ENCODE results near the gene SLC25A1.

Gene SLC25A1

GRCh38 chr22:19223617-19224016 is 45.1 kb upstream of the SLC25A1 start:
- TF ChIP-seq CTCF (conservative IDR thresholded peaks at IDR 0.05; ENCODE audit: low read length) (no peak), EZH2phosphoT487 (IDR thresholded peaks at IDR 0.05; ENCODE audit: borderline replicate concordance) (no peak)
- Histone ChIP-seq H3K9ac (ENCODE audit: low read depth, low read length, poor library complexity, severe bottlenecking) (no peak overlapping the region), H3K36me3 (ENCODE audit: insufficient read depth, low read length) (no peaks in the 10 kb centered on the region), H3K4me3 (ENCODE audit: low read length, poor library complexity, severe bottlenecking) (no peak overlapping the region), H2AFZ (ENCODE audit: low read length) (peak overlapping the region; percentile 88), H3F3A (ENCODE audit: low read depth) (no peaks in the 10 kb centered on the region), H3K9me3 (ENCODE audit: insufficient read depth, low read depth, low read length) (no peaks in the 10 kb centered on the region), H3K79me2 (ENCODE audit: insufficient read depth, low read length) (no peaks in the 10 kb centered on the region), H3K4me2 (ENCODE audit: low read depth, low read length, poor library complexity, severe bottlenecking) (peak overlapping the region; percentile 53), H3K9me2 (replicated peaks; ENCODE audit: low read depth, low read length) (no peaks in the 10 kb centered on the region), H3K27me3 (ENCODE audit: insufficient read depth, low read length, poor library complexity, severe bottlenecking) (no peaks in the 10 kb centered on the region), H3K4me1 (ENCODE audit: insufficient read depth, low read length, poor library complexity, severe bottlenecking) (peaks cover 14% of the 10 kb centered on the region), H4K20me1 (ENCODE audit: insufficient read depth, low read length, poor library complexity, severe bottlenecking) (no peaks in the 10 kb centered on the region)

- Histone ChIP-seq H3K4me1 (ENCODE audit: insufficient read depth, low read length, poor library complexity, severe bottlenecking) (peaks cover 19% of the 10 kb centered on the region), H3K9me3 (ENCODE audit: insufficient read depth, low read depth, low read length) (no peaks in the 10 kb centered on the region), H3K9me2 (replicated peaks; ENCODE audit: low read depth, low read length) (no peaks in the 10 kb centered on the region), H3K9ac (ENCODE audit: low read depth, low read length, poor library complexity, severe bottlenecking) (no peak overlapping the region), H3K4me2 (ENCODE audit: low read depth, low read length, poor library complexity, severe bottlenecking) (peak overlapping the region; percentile 53), H3K79me2 (ENCODE audit: insufficient read depth, low read length) (no peaks in the 10 kb centered on the region), H3K4me3 (ENCODE audit: low read length, poor library complexity, severe bottlenecking) (no peak overlapping the region), H3K27me3 (ENCODE audit: insufficient read depth, low read length, poor library complexity, severe bottlenecking) (no peaks in the 10 kb centered on the region), H3F3A (ENCODE audit: low read depth) (no peaks in the 10 kb centered on the region), H3K36me3 (ENCODE audit: insufficient read depth, low read length) (no peaks in the 10 kb centered on the region), H4K20me1 (ENCODE audit: insufficient read depth, low read length, poor library complexity, severe bottlenecking) (no peaks in the 10 kb centered on the region), H2AFZ (ENCODE audit: low read length) (peak overlapping the region; percentile 88)
- TF ChIP-seq EZH2phosphoT487 (IDR thresholded peaks at IDR 0.05; ENCODE audit: borderline replicate concordance) = no peak
- no peak for TF ChIP-seq CTCF (conservative IDR thresholded peaks at IDR 0.05; ENCODE audit: low read length)
These were observed 44.6 kb upstream of the SLC25A1 start for GRCh38 chr22:19223110-19223509.

GRCh38 chr22:19222242-19223005 is 43.9 kb upstream of the SLC25A1 start:
- Histone ChIP-seq H2AFZ (ENCODE audit: low read length) (no peak overlapping the region), H3K4me3 (ENCODE audit: low read length, poor library complexity, severe bottlenecking) (no peak overlapping the region), H3K36me3 (ENCODE audit: insufficient read depth, low read length) (no peaks in the 10 kb centered on the region), H3K9ac (ENCODE audit: low read depth, low read length, poor library complexity, severe bottlenecking) (no peak overlapping the region), H3K79me2 (ENCODE audit: insufficient read depth, low read length) (no peaks in the 10 kb centered on the region), H3K27me3 (ENCODE audit: insufficient read depth, low read length, poor library complexity, severe bottlenecking) (no peaks in the 10 kb centered on the region), H4K20me1 (ENCODE audit: insufficient read depth, low read length, poor library complexity, severe bottlenecking) (no peaks in the 10 kb centered on the region), H3K4me2 (ENCODE audit: low read depth, low read length, poor library complexity, severe bottlenecking) (no peak overlapping the region), H3K4me1 (ENCODE audit: insufficient read depth, low read length, poor library complexity, severe bottlenecking) (peaks cover 21% of the 10 kb centered on the region), H3K9me3 (ENCODE audit: insufficient read depth, low read depth, low read length) (no peaks in the 10 kb centered on the region), H3K9me2 (replicated peaks; ENCODE audit: low read depth, low read length) (no peaks in the 10 kb centered on the region), H3F3A (ENCODE audit: low read depth) (no peaks in the 10 kb centered on the region)
- TF ChIP-seq CTCF (conservative IDR thresholded peaks at IDR 0.05; ENCODE audit: low read length) (no peak), EZH2phosphoT487 (IDR thresholded peaks at IDR 0.05; ENCODE audit: borderline replicate concordance) (no peak)

All from Loucy (cell line).